ENCODE data around the gene TCP11.
A peak's percentile ranks its signal among the peaks of the same experiment; 100 is the strongest.
"Not testable (repeated sequence)": the region's sequence is repeated elsewhere in the genome, so short reads cannot be mapped to it uniquely, and the experiment has no call there.

The TCP11 gene

GRCh38 chr6:35146453-35146852, 5.3 kb upstream of the TCP11 start:
- DNase-seq (ENCODE audit: low read depth in 2 of 2), result peak in 1 of 2 donors; percentile 20

- DNase-seq (ENCODE audit: low read depth in 2 of 2), result no peak
Observed at GRCh38 chr6:35145757-35146156, 4.6 kb upstream of the TCP11 start.

GRCh38 chr6:35142588-35143569, 1.7 kb upstream of the TCP11 start:
- no peak for DNase-seq (ENCODE audit: low read depth in 2 of 2)

DNA sequence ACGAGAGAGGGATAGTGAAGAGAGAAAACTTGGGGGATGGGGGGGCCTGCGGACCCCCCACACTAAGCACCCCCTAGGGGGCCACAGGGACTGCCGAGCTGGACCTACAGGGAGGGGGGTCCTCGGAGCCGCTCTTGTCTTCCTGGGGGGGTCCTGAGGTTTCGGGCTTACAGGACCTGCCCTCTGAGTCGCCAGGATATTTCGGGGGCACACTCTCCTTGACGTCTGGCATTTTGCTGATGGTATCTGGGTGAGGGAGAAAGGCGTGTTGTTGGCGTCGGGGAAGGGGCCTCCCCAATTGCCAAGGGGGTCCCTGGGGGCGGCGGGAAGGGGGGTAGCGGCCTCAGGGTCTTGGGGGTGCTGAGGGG, 516 bp downstream of the TCP11 start:
- no peak for DNase-seq (ENCODE audit: low read depth in 2 of 2)

GRCh38 chr6:35139924-35140638, 1.1 kb downstream of the TCP11 start:
- peak in 1 of 2 donors; percentile 27 for DNase-seq (ENCODE audit: low read depth in 2 of 2)

GRCh38 chr6:35139470-35139869, 1.7 kb downstream of the TCP11 start:
- DNase-seq (ENCODE audit: low read depth in 2 of 2), result no peak

GRCh38 chr6:35138191-35138590, 2.9 kb downstream of the TCP11 start:
- not testable (repeated sequence) for DNase-seq (ENCODE audit: low read depth in 2 of 2)

DNA sequence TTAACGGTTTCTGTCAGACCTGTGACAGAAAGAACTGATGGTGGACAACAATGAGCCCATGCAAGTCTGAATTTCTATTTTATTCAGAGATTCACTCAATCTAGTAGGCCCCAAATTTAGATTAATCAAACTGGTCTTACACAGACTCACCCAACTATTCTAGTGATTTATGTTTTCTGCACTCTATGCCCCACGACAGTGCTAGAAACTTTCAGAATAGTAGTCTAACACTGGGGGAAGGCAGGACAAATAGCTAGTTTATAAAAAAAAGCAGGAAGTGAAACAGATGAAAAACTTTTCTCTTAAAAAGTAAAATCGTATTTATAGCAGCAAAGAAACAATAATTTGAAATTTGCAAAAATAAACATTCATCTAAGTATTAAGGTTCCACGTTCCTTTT, 5.0 kb downstream of the TCP11 start:
- no peak for DNase-seq (ENCODE audit: low read depth in 2 of 2)

- no peak for DNase-seq (ENCODE audit: low read depth in 2 of 2)
Observed at GRCh38 chr6:35128496-35128895, 12.6 kb downstream of the TCP11 start.

DNA sequence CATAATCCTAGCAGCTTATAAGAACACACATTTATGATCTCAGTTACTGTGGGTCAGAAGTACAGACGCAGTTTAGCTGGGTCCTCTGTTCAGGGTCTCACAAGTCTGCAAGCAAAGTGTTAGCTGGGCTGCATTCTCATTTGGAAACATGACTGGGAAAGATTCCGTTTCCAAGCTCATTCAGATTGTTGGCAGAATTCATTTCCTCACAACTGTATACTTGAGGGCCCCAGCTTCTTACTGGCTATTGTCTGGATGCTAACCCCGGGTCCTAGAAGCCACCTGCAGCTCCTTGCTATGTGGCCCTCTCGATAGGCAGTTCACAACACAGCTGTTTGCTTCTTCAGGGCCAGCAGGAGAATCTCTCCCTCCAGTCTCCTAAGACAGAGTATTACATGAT, 13.1 kb downstream of the TCP11 start:
- DNase-seq (ENCODE audit: low read depth in 2 of 2), result no peak

GRCh38 chr6:35124356-35124755, 16.8 kb downstream of the TCP11 start:
- no peak for DNase-seq (ENCODE audit: low read depth in 2 of 2)

GRCh38 chr6:35120746-35121145, 20.4 kb downstream of the TCP11 start:
- DNase-seq (ENCODE audit: low read depth in 2 of 2), result no peak

DNA sequence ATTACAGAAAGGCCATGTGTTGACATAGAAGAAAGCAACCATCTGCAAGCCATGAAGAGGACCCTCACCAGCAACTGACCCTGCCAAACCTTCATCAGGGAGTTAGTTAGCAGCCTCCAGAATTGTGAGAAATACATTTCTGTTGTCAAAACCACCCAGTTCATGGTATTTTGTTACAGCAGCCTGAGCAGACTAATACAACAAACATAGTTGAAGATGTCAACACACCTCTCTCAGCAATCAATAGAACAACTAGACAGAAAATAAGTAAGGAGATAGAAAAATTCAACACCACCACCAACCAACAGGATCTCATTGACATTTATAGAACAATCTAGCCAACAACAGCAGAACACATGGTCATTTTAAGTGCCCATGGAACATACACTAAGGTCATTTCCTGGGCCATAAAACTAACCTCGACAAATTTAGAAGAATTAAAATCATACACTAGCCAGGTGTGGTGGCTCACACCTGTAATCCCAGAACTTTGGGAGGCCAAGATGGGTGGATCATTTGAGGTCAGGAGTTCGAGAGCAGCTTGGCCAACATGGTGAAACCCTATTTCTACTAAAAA, 32.7 kb downstream of the TCP11 start:
- DNase-seq (ENCODE audit: low read depth in 2 of 2), result no peak

- DNase-seq (ENCODE audit: low read depth in 2 of 2), result not testable (repeated sequence)
Observed at GRCh38 chr6:35107761-35108160, 33.4 kb downstream of the TCP11 start.

- not testable (repeated sequence) for DNase-seq (ENCODE audit: low read depth in 2 of 2)
Observed at GRCh38 chr6:35107208-35107607, 33.9 kb downstream of the TCP11 start.

DNA sequence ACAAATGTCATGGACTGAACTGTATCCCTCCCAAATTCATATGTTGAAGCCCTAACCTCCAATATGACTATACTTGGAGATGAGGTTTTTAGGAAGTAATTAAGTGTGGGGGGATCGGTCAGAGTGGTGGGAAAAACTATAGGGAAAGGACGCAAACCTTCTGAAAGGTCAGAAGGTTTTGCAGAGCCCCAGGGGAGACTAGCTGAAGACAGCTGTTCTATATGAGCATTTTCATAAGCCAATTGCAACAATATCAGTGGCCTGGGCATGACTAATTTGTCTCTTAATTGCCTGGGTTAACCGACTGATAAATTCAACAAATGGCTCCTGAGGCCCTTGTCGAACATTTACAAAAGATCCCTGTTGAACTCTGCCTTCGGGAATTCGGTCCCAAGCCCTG, 35.1 kb downstream of the TCP11 start:
- DNase-seq (ENCODE audit: low read depth in 2 of 2), result not testable (repeated sequence)

GRCh38 chr6:35105078-35105477, 36.1 kb downstream of the TCP11 start:
- DNase-seq (ENCODE audit: low read depth in 2 of 2), result no peak

GRCh38 chr6:35099116-35099515, 42.0 kb downstream of the TCP11 start:
- DNase-seq (ENCODE audit: low read depth in 2 of 2), result no peak

GRCh38 chr6:35096129-35096862, 44.8 kb downstream of the TCP11 start:
- DNase-seq (ENCODE audit: low read depth in 2 of 2), result no peak

DNA sequence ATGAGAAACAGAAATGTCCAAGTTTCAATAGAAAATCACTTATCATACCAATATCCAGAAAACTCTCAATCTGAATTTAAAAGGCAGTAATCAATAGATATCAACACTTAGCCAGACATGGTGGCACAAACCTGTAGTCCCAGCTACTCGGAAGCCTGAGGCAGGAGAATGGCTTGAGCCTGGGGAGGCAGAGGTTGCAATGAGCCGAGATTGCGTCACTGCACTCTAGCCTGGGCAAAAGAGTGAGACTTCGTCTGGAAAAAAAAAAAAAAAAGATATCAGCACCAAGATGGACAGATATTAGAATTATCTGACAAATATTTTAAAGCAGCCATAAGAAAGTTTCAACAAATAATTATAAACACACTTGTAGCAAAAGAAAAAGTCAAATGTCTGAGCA, 47.0 kb downstream of the TCP11 start:
- DNase-seq (ENCODE audit: low read depth in 2 of 2), result no peak

GRCh38 chr6:35093783-35094182, 47.4 kb downstream of the TCP11 start:
- no peak for DNase-seq (ENCODE audit: low read depth in 2 of 2)

DNA sequence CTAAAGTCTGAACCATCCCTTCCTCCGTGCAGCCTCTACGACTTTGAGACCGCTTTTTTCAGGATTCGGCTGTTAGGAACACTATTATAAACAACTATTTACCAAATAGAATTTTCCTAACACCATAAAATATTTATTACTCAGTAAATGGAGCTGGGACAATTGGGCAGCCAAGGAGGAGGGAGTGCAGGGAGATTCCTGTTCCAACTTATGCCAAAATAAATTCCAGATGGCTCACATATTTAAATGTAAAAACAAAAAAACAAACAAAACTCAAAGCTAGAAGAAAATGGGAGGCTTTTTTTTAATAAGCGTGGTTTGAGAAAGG, 48.1 kb downstream of the TCP11 start:
- no peak for DNase-seq (ENCODE audit: low read depth in 2 of 2)
